ENCODE results near the gene AREL1. TPM values are rescaled to one million over a fixed set of nuclear protein-coding genes. Genes with fewer than 3 reads are reported as not detected.

Gene AREL1
- total RNA-seq, 1 experiment from 2014 or later, result 44.7 TPM

- no peaks in the 10 kb centered on the region for H3K36me3 ChIP-seq (ENCODE audit: control insufficient read depth, insufficient read depth, low read length)
- no peaks in the 10 kb centered on the region for H3K27me3 ChIP-seq (ENCODE audit: control insufficient read depth, insufficient read depth, low read length)
- in situ Hi-C loops (cut with HindIII; ENCODE audit: low pct_unique_long_range_greater_than_20kb, low sequenced_read_pairs), result no loop called here
- no peaks in the 10 kb centered on the region for H3K4me1 ChIP-seq (ENCODE audit: control insufficient read depth, insufficient read depth, low read length)
- H3K4me3 ChIP-seq (ENCODE audit: low read depth in 2 of 2, low read length in 2 of 2), result no peak overlapping the region
- H3K9me3 ChIP-seq (ENCODE audit: control insufficient read depth, insufficient read depth, low read depth, low read length), result no peaks in the 10 kb centered on the region; the same call in 1 of the 2 replicates
- ATAC-seq (no peak), DNase-seq (ENCODE audit: low read depth, low spot score) (no peak)
- TF ChIP-seq REST (IDR thresholded peaks at IDR 0.05; ENCODE audit: insufficient read depth in 1 of 2, low read depth in 2 of 2, low read length in 1 of 2) (no peak), TCF7L2 (IDR thresholded peaks at IDR 0.05; ENCODE audit: low read depth, low read length) (no peak), POLR2AphosphoS5 (IDR thresholded peaks at IDR 0.05; ENCODE audit: low read depth, low read length) (no peak), CTCF (IDR thresholded peaks at IDR 0.05) (no peak), SIN3A (IDR thresholded peaks at IDR 0.05; ENCODE audit: borderline replicate concordance, insufficient read depth, low read depth, low read length) (no peak)
- POLR2A ChIA-PET, result no interaction called here
- no TSS peak for BruUV-seq (replicated peaks)
- H3K27ac ChIP-seq (ENCODE audit: low read length), result no peak overlapping the region
- intact Hi-C loops (cut with micrococcal nuclease; ENCODE audit: unreplicated experiment), result no loop called here
- CTCF ChIA-PET, result no interaction called here
Observed at GRCh38 chr14:74754157-74754556, 41.3 kb upstream of the AREL1 start.

GRCh38 chr14:74747237-74747636, 34.4 kb upstream of the AREL1 start:
- BruUV-seq (replicated peaks), result no TSS peak
- intact Hi-C loops (cut with micrococcal nuclease; ENCODE audit: unreplicated experiment), result no loop called here
- TF ChIP-seq SIN3A (IDR thresholded peaks at IDR 0.05; ENCODE audit: borderline replicate concordance, insufficient read depth, low read depth, low read length) (no peak), POLR2AphosphoS5 (IDR thresholded peaks at IDR 0.05; ENCODE audit: low read depth, low read length) (no peak), REST (IDR thresholded peaks at IDR 0.05; ENCODE audit: insufficient read depth in 1 of 2, low read depth in 2 of 2, low read length in 1 of 2) (no peak), TCF7L2 (IDR thresholded peaks at IDR 0.05; ENCODE audit: low read depth, low read length) (no peak), CTCF (IDR thresholded peaks at IDR 0.05) (no peak)
- POLR2A ChIA-PET, result no interaction called here
- in situ Hi-C loops (cut with HindIII; ENCODE audit: low pct_unique_long_range_greater_than_20kb, low sequenced_read_pairs), result no loop called here
- Histone ChIP-seq H3K4me3 (ENCODE audit: low read depth in 2 of 2, low read length in 2 of 2) (no peak overlapping the region), H3K36me3 (ENCODE audit: control insufficient read depth, insufficient read depth, low read length) (no peaks in the 10 kb centered on the region), H3K4me1 (ENCODE audit: control insufficient read depth, insufficient read depth, low read length) (no peaks in the 10 kb centered on the region), H3K27ac (ENCODE audit: low read length) (no peak overlapping the region), H3K9me3 (ENCODE audit: control insufficient read depth, insufficient read depth, low read depth, low read length) (no peaks in the 10 kb centered on the region), H3K27me3 (ENCODE audit: control insufficient read depth, insufficient read depth, low read length) (no peaks in the 10 kb centered on the region)
- ATAC-seq (no peak), DNase-seq (ENCODE audit: low read depth, low spot score) (no peak)
- CTCF ChIA-PET, result no interaction called here
